ENCODE results near the gene PSIP1. TPM values are rescaled to one million over a fixed set of nuclear protein-coding genes. Genes with fewer than 3 reads are reported as not detected.

The PSIP1 gene
- total and polyA plus RNA-seq, 9 of the 15 experiments (the other 6 are each of a cell fraction or from before 2014, with no cell fraction given), result 18.8 to 119 (median 59.9) TPM

DNA sequence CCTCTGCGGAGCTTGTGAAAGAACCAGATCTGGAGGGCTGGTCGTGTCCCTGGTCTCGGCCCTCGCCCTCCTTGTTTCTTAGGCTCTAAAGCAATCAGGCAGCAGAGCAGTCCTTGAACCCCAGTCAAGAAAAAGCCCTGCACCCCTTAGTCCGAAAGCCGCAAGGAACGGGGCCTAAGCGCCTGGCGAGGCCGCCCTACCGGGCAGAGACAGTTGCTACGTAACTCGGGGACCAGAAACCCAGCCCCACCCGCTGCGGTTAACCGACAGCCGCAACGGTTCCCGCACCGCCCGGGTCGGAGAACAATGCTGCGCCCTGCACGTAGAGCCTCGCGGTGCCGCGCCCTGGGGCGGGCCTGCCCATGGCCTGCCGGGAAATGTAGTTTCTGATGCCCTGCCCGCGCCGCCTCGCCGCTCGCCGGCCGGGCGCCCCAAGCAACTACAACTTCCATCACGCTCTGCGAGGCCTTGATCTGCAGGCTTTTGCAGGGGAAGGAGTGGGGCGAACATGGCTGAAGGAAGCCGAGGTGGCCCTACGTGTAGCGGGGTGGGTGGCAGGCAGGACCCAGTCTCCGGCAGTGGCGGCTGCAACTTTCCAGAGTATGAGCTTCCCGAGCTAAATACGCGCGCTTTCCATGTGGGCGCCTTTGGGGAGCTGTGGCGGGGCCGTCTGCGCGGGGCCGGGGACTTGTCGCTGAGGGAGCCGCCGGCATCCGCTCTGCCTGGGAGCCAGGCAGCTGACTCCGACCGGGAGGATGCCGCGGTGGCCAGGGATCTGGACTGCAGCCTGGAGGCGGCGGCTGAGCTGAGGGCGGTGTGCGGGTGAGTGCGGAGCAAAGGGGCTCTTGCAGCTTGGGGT, 88.2 kb downstream of the PSIP1 start, which contains the start of gene SNAPC3 (continued):
- TF ChIP-seq E2F5 (CRISPR knock-in tag; IDR thresholded peaks at IDR 0.05) (no peak), FOXJ2 (tag; IDR thresholded peaks at IDR 0.05) (no peak), CCNT2 (IDR thresholded peaks at IDR 0.05; ENCODE audit: borderline replicate concordance, extremely low read depth, insufficient read length, low read depth, low read length) (peak; percentile 78), TAF1 (IDR thresholded peaks at IDR 0.05; ENCODE audit: control insufficient read depth, extremely low read depth, insufficient read depth, low read length, severe bottlenecking) (peak; percentile 38), ZNF274 (IDR thresholded peaks at IDR 0.05; ENCODE audit: borderline replicate concordance, low read depth, low read length) (no peak), SMARCA4 (IDR thresholded peaks at IDR 0.05) (no peak), SAP30 (IDR thresholded peaks at IDR 0.05; ENCODE audit: borderline replicate concordance, insufficient read depth, low read depth, low read length, poor library complexity, severe bottlenecking) (no peak), FUS (optimal IDR thresholded peaks at IDR 0.05; ENCODE audit: low read depth, low read length) (no peak), ZNF212 (CRISPR knock-in tag; IDR thresholded peaks at IDR 0.05) (no peak), CBFB (CRISPR knock-in tag; IDR thresholded peaks at IDR 0.05) (peak; percentile 98), GMEB1 (CRISPR knock-in tag; IDR thresholded peaks at IDR 0.05) (peak; percentile 82), THRB (CRISPR knock-in tag; conservative IDR thresholded peaks at IDR 0.05) (no peak), DMBX1 (CRISPR knock-in tag; IDR thresholded peaks at IDR 0.05; ENCODE audit: borderline replicate concordance) (no peak), ZNF57 (CRISPR knock-in tag; IDR thresholded peaks at IDR 0.05) (no peak), RNF2 (IDR thresholded peaks at IDR 0.05) (peak; percentile 34; the same call in 1 of the 2 replicates), ZFX (CRISPR knock-in tag; IDR thresholded peaks at IDR 0.05) (peak; percentile 96), KHSRP (IDR thresholded peaks at IDR 0.05) (no peak), ZNF347 (CRISPR knock-in tag; IDR thresholded peaks at IDR 0.05; ENCODE audit: low read depth) (no peak), HNRNPK (IDR thresholded peaks at IDR 0.05; ENCODE audit: low read depth, low read length, poor library complexity, severe bottlenecking) (no peak), HNRNPUL1 (IDR thresholded peaks at IDR 0.05; ENCODE audit: low read length) (no peak)
- TF ChIP-seq, protein P1, sequence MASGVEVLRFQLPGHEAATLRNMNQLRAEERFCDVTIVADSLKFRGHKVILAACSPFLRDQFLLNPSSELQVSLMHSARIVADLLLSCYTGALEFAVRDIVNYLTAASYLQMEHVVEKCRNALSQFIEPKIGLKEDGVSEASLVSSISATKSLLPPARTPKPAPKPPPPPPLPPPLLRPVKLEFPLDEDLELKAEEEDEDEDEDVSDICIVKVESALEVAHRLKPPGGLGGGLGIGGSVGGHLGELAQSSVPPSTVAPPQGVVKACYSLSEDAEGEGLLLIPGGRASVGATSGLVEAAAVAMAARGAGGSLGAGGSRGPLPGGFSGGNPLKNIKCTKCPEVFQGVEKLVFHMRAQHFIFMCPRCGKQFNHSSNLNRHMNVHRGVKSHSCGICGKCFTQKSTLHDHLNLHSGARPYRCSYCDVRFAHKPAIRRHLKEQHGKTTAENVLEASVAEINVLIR (CRISPR knock-in tag; IDR thresholded peaks at IDR 0.05), result peak; percentile 32; the same call in 1 of the 2 replicates

All from K562 (cell line).